SKM-1 (cell line): ENCODE results near the gene SF3A2.

Source experiments
- DNase-seq: peaks from one replicate; lab custom pipeline; 2025; ENCODE audit not compliant: unreplicated experiment; lab: John Stamatoyannopoulos, UW

Gene SF3A2

DNA sequence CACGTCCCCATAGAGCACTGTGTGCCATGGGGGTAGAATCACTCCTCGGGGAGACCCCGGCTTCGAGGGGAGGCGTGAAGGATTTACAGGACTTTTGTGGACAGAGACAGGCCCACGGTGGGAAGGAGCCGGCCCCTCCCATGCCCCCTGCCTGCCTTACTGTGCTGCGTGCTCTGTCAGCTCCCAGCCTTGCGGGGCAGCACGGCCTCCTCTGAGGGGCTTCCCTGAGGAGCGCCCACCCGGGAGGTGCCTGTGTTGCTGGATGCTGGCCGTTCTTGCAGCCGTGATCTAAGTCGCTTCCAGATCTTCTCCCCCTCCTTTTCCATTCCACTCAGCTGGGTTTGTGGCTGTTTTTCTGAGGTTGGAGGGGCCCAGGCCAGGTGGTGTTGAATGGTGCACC, 29.6 kb upstream of the SF3A2 start:
- no peak for DNase-seq

GRCh38 chr19:2207991-2208860, 28.4 kb upstream of the SF3A2 start:
- no peak for DNase-seq

GRCh38 chr19:2208975-2209374, 27.6 kb upstream of the SF3A2 start:
- no peak for DNase-seq

DNA sequence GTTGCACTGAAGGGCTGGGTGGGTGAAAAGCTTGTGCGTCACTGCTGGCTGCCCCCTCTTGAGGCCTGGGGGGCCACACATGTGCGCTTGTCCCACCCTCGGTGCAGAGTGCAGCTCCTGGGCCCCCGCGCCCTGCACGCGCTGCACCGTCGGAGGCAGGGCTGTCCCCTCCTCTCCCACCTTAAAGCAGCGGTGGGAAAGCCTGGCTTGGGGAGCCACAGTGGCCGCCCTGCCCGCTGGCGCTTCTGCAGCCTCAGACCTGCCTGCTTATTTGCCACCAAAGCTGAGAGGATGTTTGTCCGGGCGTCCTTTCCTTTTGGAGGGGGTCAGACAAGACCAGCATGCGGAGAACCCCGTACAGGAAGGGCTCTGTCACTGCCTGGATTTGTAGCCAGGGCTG, 27.2 kb upstream of the SF3A2 start:
- DNase-seq, result no peak

GRCh38 chr19:2210206-2210605, 26.4 kb upstream of the SF3A2 start:
- DNase-seq, result no peak

GRCh38 chr19:2210987-2211740, 25.5 kb upstream of the SF3A2 start:
- no peak for DNase-seq

DNA sequence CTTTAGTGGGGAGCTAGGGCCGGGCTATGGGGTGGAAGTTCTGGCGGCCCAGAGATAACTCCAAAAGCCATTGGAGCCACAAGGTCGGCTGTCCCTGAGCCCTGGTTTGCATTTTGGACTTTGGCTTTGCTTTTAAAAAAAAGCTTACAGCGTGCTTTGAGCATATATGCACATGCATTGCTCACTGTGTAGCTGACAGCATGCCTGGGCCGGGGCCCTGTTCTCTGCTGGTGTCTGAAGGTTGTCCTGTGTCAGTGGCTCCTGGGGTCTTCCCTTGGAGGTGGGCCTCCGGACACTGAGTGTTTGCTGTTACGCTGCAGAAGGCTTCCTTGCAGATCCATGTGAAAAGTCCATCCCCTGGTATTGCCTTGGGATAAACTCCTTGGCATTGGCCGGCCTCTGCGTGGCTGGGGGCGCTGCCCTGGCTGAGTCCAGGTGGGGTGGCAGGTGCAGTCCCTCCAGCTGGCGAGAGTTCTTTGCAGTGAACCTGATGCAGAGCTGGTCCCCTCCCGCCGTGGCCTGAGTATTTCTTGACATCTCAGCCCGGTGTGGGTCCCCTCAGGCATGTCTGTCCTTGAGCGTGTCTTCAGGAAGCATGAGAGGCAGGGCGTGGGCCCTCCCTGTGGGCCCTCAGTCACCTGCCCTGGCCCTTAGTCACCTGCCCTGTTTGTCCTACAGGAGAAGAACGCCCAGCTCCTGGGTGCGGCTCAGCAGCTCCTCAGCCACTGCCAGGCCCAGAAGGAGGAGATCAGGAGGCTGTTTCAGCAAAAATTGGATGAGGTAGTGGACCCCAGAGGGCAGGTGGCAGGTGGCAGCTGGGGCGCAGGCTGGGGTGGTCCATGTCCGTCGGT, 23.5 kb upstream of the SF3A2 start:
- DNase-seq, result no peak

DNA sequence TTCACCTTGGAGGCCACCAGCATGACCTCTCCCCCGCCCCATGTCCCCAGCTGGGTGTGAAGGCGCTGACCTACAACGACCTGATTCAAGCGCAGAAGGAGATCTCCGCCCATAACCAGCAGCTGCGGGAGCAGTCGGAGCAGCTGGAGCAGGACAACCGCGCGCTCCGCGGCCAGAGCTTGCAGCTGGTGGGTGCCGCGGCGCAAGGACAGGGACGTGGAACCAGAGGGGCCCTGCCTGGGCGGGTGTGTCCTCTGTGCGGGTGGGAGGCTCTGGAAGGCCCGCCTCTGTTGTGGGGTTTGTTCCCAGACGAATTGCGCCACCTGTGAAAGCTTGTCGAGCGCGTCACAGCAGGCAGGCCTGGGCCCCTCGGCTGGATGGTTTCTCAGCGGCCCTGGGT, 22.8 kb upstream of the SF3A2 start:
- DNase-seq, result no peak

- no peak for DNase-seq
These were observed 22.4 kb upstream of the SF3A2 start for GRCh38 chr19:2214251-2214650.

DNA sequence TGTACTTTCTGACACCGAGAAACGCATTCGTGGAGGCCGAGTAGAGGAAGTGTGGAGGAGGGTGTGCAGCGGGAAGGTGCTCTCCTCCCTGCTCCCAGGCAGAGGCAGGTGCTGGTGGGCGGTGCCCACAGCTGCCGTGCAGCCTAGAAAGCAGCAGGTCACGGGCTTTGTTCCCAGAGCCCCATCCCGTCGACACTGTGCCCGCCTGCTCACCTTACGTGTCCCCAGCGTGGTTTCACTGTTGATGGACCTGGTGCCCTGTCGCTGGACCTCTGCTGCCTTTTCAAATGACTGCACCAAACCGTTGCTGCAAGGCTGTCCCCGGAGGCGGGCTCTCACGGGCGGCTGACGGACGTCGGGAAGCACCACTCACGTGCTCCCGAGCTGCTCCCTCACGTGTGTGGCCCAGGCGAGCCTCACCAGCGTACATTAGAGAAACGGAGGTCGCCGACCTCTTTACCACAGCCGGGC, 21.3 kb upstream of the SF3A2 start:
- no peak for DNase-seq

GRCh38 chr19:2216361-2217225, 20.0 kb upstream of the SF3A2 start:
- no peak for DNase-seq

- DNase-seq, result no peak
These were observed 19.0 kb upstream of the SF3A2 start for GRCh38 chr19:2217591-2217990.

DNA sequence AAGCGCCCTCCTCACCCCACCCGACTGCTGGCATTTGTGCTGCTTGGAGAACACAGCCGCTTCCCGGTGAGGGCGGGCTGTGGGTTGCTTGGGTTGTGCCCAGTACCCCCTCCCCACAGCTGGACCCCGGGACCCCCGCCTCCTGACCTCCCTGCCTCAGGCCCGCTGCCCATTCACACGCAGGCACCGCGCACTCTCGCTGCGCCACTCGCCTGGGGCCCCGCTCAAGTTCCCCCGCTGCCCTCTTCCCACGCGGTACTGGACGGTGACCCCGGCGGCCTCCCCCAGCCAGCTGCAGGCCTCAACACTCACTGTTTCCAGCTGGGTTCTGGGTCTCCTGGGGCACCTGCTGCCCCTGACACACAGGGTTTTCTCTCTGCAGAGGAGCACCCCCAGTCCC, 16.9 kb upstream of the SF3A2 start:
- no peak for DNase-seq

- DNase-seq, result no peak
These were observed 15.3 kb upstream of the SF3A2 start for GRCh38 chr19:2221250-2221831.

DNA sequence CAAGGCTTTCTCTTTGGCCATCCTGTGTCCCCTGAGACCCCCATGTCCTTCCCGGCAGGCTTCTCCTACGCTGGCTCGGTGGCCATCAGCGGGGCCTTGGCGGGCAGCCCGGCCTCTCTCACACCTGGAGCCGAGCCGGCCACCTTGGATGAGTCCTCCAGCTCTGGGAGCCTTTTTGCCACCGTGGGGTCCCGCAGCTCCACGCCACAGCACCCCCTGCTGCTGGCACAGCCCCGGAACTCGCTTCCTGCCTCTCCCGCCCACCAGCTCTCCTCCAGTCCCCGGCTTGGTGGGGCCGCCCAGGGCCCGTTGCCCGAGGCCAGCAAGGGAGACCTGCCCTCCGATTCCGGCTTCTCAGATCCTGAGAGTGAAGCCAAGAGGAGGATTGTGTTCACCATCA, 14.7 kb upstream of the SF3A2 start:
- no peak for DNase-seq

DNA sequence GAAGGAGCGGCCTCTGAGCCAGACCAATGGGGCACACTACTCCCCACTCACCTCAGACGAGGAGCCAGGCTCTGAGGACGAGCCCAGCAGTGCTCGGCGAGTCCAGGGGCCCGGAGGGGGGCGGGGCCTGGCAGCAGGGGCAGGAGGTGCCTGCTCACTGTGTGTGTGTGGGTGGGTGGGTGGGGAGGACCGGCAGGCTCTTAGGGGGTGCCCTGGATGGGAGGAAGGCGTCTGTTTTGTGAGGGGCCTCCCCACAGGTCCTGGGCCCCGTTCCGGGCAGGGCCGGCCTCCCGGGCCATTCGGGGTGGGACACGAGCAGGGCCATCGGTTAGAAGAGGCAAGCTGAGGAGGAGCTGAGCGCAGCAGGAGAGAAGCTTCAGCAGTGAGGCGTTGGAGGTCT, 13.2 kb upstream of the SF3A2 start:
- DNase-seq, result no peak

GRCh38 chr19:2223959-2224358, 12.7 kb upstream of the SF3A2 start:
- DNase-seq, result no peak

DNA sequence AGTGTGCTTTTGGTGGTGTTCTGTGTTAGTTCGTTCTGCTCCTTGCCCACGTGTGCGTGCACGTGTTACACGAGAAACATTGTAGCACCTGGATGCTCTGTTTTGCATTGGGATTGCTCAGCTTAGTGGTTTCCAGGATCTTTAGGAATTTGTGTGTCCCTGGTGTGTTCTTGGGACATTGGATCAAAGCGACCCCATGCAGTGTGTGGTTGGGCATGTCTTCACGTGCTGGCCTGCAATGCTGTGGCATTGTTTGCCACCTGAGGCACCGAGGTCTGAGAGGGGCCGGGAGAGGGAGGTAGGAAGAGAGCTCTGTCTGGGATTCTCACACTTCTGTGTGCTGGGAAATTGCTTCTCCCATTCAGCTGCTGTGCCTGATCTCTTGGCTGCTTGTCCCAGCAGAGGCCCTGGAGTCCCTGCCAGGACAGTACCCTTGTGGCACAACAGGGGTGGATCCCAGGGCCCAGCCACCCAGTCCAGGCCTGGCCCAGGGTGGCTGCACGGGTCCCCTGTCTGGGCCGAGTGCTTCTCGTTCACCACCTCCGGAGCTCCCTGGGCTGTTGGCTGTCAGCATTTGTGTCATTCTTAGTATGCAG, 11.8 kb upstream of the SF3A2 start:
- no peak for DNase-seq

GRCh38 chr19:2225415-2226050, 11.1 kb upstream of the SF3A2 start:
- no peak for DNase-seq
